K562 (cell line): ENCODE results near the gene CALU. TPM values are rescaled to one million over a fixed set of nuclear protein-coding genes. Genes with fewer than 3 reads are reported as not detected.
A peak's percentile ranks its signal among the peaks of the same experiment; 100 is the strongest.

Source experiments
- E2F3 ChIP-seq: fragments of 250-450 bp; sonication (Bioruptor Pico); IDR thresholded peaks from 2 replicates; pipeline ENCODE4 v1.4.0; 2020; ENCODE audit warnings: mild to moderate bottlenecking
- GATAD2A ChIP-seq: fragments of 450-650 bp; IDR thresholded peaks from 2 replicates; pipeline ENCODE4 v1.6.1; 2017
- GTF2F1 ChIP-seq: IDR thresholded peaks from 2 replicates; pipeline ENCODE4 v1.6.1; 2011; ENCODE audit warnings: low read depth, low read length, improper control_type of control experiment
- KDM4B ChIP-seq, 2 experiments: fragments of 450-650 bp in 1 of 2; sonication (generic) in 1 of 2; IDR thresholded peaks; 2 replicates each; pipeline ENCODE4 v1.6.1; 2016 to 2017; ENCODE audit warnings: borderline replicate concordance in 2 of 2, antibody characterized with exemption in 1 of 2, low read depth in 1 of 2, mild to moderate bottlenecking in 1 of 2
- MAFG ChIP-seq: fragments of 450-650 bp; conservative IDR thresholded peaks from 2 replicates; pipeline ENCODE4 v1.6.1; 2016; ENCODE audit warnings: missing genetic modification characterization, missing compliant biosample characterization
- PTTG1 ChIP-seq: fragments of 450-650 bp; IDR thresholded peaks from 2 replicates; pipeline ENCODE4 v1.6.1; 2016; ENCODE audit warnings: low read depth, mild to moderate bottlenecking, missing genetic modification characterization, missing compliant biosample characterization
- SMAD2 ChIP-seq: fragments of 150-350 bp; IDR thresholded peaks from 2 replicates; pipeline ENCODE4 v1.6.1; 2014; ENCODE audit warnings: low read depth, mild to moderate bottlenecking, low read length
- SMARCC2 ChIP-seq: fragments of 450-650 bp; IDR thresholded peaks from 2 replicates; pipeline ENCODE4 v1.6.1; 2017; ENCODE audit warnings: antibody characterized with exemption, moderate library complexity, mild to moderate bottlenecking, low read depth
- SMC3 ChIP-seq: conservative IDR thresholded peaks from 2 replicates; pipeline ENCODE4 v1.6.1; 2011; ENCODE audit warnings: low read depth, low read length, improper control_type of control experiment; ENCODE audit not compliant: insufficient read depth
- UBTF ChIP-seq, 2 experiments: IDR thresholded peaks; 2 replicates each; pipeline ENCODE4 v1.6.1; 2012; ENCODE audit warnings: improper control_type of control experiment in 2 of 2, low read depth in 2 of 2, low read length in 2 of 2, borderline replicate concordance in 1 of 2
- ZBTB49 ChIP-seq: sonication (generic); formaldehyde crosslinking; IDR thresholded peaks from 2 replicates; pipeline ENCODE4 v1.8.0; 2022; ENCODE audit warnings: missing genetic modification reagents, mild to moderate bottlenecking, borderline replicate concordance
- ZEB2 ChIP-seq: fragments of 450-650 bp; IDR thresholded peaks from 2 replicates; pipeline ENCODE4 v1.6.1; 2016
- ZNF197 ChIP-seq: fragments of 200-800 bp; sonication (Bioruptor generic); IDR thresholded peaks from 2 replicates; pipeline ENCODE4 v1.6.1; 2016; ENCODE audit warnings: low read depth, missing genetic modification characterization, missing compliant biosample characterization
- ZNF609 ChIP-seq: sonication (generic); formaldehyde crosslinking; IDR thresholded peaks from 2 replicates; pipeline ENCODE4 v1.8.1; 2023; ENCODE audit warnings: missing genetic modification reagents, mild to moderate bottlenecking, borderline replicate concordance
- polyA plus RNA-seq, 8 experiments: library from polyadenylated mRNA; depleted of rRNA in 4 of 8; stranded (reverse) in 5 of 8; unstranded in 3 of 8; fragments of >200 nt; fragmentation: Nextera tagmentation in 2 of 8; fragmentation: Illumina TruSeq in 1 of 8; extraction: Ambion mirVana in 2 of 8; extraction: Trizol in 1 of 8; gene quantifications; 2 replicates each; pipeline versions ENCODE4 v1.2.1 to v1.2.3, GENCODE V29; 2011 to 2014; ENCODE audit warnings: inconsistent platforms in 1 of 8, missing spikeins in 1 of 8
- total RNA-seq, 7 experiments: library from RNA; depleted of rRNA in 6 of 7; stranded (reverse); fragments of >200 nt in 6 of 7; fragmentation: Illumina TruSeq in 2 of 7; extraction: Trizol in 2 of 7; gene quantifications; 2 replicates each; pipeline versions ENCODE4 v1.2.1 to v1.2.3, GENCODE V29; 2011 to 2021; ENCODE audit warnings: low replicate concordance in 1 of 7

The CALU gene
- total and polyA plus RNA-seq, 9 of the 15 experiments (the other 6 are each of a cell fraction or from before 2014, with no cell fraction given), result 166 to 286 (median 215) TPM

DNA sequence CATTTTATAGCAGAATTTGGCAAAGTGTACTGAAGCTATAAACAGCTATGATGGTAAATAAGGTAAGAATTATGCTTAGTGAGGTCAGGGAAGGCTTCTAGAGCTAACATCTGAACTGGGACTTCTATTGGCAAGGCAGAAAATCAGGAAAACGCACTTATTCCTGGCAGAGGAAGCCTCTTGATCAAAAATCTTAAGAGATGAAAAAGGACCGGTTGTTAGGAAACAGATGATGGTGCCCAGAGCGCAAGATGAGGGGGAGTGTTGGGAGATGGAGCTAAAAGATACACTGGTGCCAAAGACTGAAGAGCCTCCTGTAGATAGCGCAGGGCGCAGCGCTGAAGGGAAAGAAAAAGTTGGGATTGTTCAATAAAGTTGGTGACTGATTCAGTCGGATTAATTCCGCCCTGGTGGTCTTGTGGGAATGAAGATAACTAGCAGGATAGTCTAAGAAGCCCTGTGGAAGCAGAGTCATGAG, 550 bp upstream of the CALU start (continued):
- no peak for TF ChIP-seq MAFG (tag)
- TF ChIP-seq ZEB2, result peak; percentile 63; the same call in 1 of the 2 replicates
- TF ChIP-seq KDM4B (IDR thresholded peaks at IDR 0.05; ENCODE audit: borderline replicate concordance in 2 of 2, low read depth in 1 of 2), result no peak
- TF ChIP-seq SMAD2, result no peak
- peak; percentile 93 for TF ChIP-seq GATAD2A
- no peak for TF ChIP-seq ZNF197 (CRISPR knock-in tag)
- TF ChIP-seq SMARCC2, result peak; percentile 81
- no peak for TF ChIP-seq UBTF (IDR thresholded peaks at IDR 0.05; ENCODE audit: borderline replicate concordance in 1 of 2, low read depth in 2 of 2, low read length in 2 of 2)
- TF ChIP-seq GTF2F1, result no peak
- 0 out of 2 replicates have a peak, but pooled peaks have one; percentile 68 for TF ChIP-seq ZBTB49 (CRISPR knock-in tag)
- no peak for TF ChIP-seq PTTG1 (tag)
- no peak for TF ChIP-seq E2F3 (CRISPR knock-in tag)
- no peak for TF ChIP-seq SMC3
- TF ChIP-seq ZNF609 (CRISPR knock-in tag), result no peak
